ENCODE measurements around the gene SOD2. TPM values are rescaled to one million over a fixed set of nuclear protein-coding genes. Genes with fewer than 3 reads are reported as not detected.

Gene SOD2
- total and polyA plus RNA-seq, 9 of the 15 experiments (the other 6 are each of a cell fraction or from before 2014, with no cell fraction given) = 39.8 to 140 (median 95.8) TPM

DNA sequence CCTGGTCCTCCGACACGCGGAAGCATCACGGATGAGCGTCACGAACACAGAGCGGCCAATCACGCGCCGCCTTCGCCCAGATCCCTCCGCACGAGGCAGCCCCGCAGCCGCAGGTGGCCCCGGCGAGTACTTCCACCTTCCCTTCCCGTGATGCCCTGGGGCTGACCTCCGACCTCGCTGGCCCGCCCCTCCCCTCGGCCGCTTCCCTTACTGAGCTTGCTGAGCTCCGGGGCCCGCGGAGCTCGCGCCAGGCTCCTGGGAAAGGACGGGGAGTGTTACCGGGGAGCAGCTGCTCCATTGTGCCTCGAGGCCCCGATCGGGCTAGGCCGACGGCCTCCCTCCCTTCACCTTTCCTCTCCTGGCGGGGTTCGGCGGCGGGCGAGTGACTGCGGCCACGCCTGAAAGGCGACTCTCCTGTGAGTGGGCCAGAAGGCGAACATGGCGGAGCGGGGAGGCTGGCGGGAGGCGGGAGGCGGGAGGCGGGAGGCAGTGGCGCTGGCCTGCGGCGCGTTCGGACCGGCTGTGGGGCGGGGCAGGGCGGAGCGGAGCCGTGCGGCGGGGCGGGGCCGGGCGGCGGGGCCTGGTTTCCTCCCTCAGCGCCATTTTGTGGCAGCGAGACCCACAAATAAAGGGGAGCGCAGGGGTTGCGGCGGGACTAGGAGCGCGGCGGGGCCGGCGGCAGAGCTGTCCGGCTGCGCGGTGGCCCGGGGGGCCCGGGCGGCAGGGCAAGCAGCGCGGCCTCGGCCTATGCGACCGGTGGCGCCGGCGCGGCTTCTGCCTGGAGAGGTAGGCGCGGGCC lies 34.1 kb upstream of the SOD2 start, which contains the start of gene WTAP (continued):
- TF ChIP-seq SNIP1 (IDR thresholded peaks at IDR 0.05; ENCODE audit: low read depth) (peak; percentile 86), ZNF316 (IDR thresholded peaks at IDR 0.05) (peak; percentile 67), TOE1 (IDR thresholded peaks at IDR 0.05; ENCODE audit: borderline replicate concordance) (peak; percentile 89), TOE1 (CRISPR knock-in tag; IDR thresholded peaks at IDR 0.05; ENCODE audit: borderline replicate concordance, low read depth) (peak; percentile 97; the same call in 1 of the 2 replicates), STAT5A (IDR thresholded peaks at IDR 0.05; ENCODE audit: borderline replicate concordance, low read length) (peak; percentile 32; the same call in 1 of the 2 replicates), RFX1 (IDR thresholded peaks at IDR 0.05) (no peak), MEIS2 (IDR thresholded peaks at IDR 0.05; ENCODE audit: partially characterized antibody) (peak; percentile 38), FOS (IDR thresholded peaks at IDR 0.05; ENCODE audit: extremely low read depth, insufficient read length) (peak; percentile 61), SAP30 (IDR thresholded peaks at IDR 0.05; ENCODE audit: borderline replicate concordance, insufficient read depth, low read depth, low read length, poor library complexity, severe bottlenecking) (no peak), NR2F6 (CRISPR knock-in tag; IDR thresholded peaks at IDR 0.05) (0 out of 2 replicates have a peak, but pooled peaks have one; percentile 5), TBL1XR1 (IDR thresholded peaks at IDR 0.05; ENCODE audit: low read length in 2 of 2) (peak; percentile 22 to 29; a peak in 2 of 4 replicates), ZBTB1 (CRISPR knock-in tag; IDR thresholded peaks at IDR 0.05; ENCODE audit: borderline replicate concordance, low read depth) (peak; percentile 86; the same call in 1 of the 2 replicates), CBFB (CRISPR knock-in tag; IDR thresholded peaks at IDR 0.05) (peak; percentile 96), ZNF12 (CRISPR knock-in tag; IDR thresholded peaks at IDR 0.05) (no peak), CXXC5 (CRISPR knock-in tag; IDR thresholded peaks at IDR 0.05) (peak; percentile 100), ZNF282 (CRISPR knock-in tag; IDR thresholded peaks at IDR 0.05) (0 out of 2 replicates have a peak, but pooled peaks have one; percentile 92), WHSC1 (IDR thresholded peaks at IDR 0.05; ENCODE audit: low read length) (no peak), JUND (IDR thresholded peaks at IDR 0.05; ENCODE audit: borderline replicate concordance, low read depth, low read length) (peak; percentile 69), JUND (tag; IDR thresholded peaks at IDR 0.05; ENCODE audit: borderline replicate concordance, low read depth, low read length) (peak; percentile 75; the same call in 2 of the 3 replicates)
- TF ChIP-seq, protein P1, sequence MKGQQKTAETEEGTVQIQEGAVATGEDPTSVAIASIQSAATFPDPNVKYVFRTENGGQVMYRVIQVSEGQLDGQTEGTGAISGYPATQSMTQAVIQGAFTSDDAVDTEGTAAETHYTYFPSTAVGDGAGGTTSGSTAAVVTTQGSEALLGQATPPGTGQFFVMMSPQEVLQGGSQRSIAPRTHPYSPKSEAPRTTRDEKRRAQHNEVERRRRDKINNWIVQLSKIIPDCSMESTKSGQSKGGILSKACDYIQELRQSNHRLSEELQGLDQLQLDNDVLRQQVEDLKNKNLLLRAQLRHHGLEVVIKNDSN (CRISPR knock-in tag; IDR thresholded peaks at IDR 0.05) = peak; percentile 84
- TF ChIP-seq, protein P2, sequence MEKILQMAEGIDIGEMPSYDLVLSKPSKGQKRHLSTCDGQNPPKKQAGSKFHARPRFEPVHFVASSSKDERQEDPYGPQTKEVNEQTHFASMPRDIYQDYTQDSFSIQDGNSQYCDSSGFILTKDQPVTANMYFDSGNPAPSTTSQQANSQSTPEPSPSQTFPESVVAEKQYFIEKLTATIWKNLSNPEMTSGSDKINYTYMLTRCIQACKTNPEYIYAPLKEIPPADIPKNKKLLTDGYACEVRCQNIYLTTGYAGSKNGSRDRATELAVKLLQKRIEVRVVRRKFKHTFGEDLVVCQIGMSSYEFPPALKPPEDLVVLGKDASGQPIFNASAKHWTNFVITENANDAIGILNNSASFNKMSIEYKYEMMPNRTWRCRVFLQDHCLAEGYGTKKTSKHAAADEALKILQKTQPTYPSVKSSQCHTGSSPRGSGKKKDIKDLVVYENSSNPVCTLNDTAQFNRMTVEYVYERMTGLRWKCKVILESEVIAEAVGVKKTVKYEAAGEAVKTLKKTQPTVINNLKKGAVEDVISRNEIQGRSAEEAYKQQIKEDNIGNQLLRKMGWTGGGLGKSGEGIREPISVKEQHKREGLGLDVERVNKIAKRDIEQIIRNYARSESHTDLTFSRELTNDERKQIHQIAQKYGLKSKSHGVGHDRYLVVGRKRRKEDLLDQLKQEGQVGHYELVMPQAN (IDR thresholded peaks at IDR 0.05; ENCODE audit: borderline replicate concordance) = peak; percentile 51
- TF ChIP-seq, protein P3, sequence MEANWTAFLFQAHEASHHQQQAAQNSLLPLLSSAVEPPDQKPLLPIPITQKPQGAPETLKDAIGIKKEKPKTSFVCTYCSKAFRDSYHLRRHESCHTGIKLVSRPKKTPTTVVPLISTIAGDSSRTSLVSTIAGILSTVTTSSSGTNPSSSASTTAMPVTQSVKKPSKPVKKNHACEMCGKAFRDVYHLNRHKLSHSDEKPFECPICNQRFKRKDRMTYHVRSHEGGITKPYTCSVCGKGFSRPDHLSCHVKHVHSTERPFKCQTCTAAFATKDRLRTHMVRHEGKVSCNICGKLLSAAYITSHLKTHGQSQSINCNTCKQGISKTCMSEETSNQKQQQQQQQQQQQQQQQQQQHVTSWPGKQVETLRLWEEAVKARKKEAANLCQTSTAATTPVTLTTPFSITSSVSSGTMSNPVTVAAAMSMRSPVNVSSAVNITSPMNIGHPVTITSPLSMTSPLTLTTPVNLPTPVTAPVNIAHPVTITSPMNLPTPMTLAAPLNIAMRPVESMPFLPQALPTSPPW (CRISPR knock-in tag; IDR thresholded peaks at IDR 0.05) = peak; percentile 90
